GM21825 (cell line): ENCODE data around the gene PDHA1.

ENCODE experiments used
- ATAC-seq: cut with Tn5 transposase; IDR thresholded peaks from one replicate; pipeline ENCODE4 v1.9.1; 2021; ENCODE audit warnings: mild to moderate bottlenecking, moderate library complexity; ENCODE audit not compliant: unreplicated experiment

The PDHA1 gene

DNA sequence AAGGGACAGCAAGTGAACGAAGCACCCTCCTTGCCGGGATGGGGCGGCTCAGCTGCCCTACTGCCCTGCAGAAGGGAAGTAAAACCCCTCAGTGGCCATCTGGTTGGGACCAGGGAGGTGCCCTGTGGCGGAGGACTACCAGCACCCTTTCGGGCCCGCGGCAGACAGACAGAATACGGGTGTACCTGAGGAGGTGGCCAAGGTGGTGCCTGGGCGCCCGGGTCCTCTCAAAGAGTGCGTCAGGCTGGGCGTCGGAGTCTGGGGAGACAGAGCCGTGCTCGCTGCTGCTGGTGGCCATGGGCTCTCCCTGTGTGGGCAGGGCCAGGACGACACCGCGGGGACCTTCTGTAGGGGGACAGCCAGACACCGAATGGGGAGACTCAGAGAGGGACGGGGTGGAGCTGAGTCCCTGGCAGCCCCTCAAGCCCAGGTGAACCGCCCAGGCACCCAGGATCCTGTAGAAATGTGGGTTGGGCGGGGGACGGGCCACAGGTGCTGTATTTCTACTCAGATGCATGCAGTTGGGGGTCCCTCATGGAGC lies 29.7 kb downstream of the PDHA1 start:
- ATAC-seq: no peak

- ATAC-seq: no peak
Measured at GRCh38 chrX:19375546-19375945, 31.8 kb downstream of the PDHA1 start.

DNA sequence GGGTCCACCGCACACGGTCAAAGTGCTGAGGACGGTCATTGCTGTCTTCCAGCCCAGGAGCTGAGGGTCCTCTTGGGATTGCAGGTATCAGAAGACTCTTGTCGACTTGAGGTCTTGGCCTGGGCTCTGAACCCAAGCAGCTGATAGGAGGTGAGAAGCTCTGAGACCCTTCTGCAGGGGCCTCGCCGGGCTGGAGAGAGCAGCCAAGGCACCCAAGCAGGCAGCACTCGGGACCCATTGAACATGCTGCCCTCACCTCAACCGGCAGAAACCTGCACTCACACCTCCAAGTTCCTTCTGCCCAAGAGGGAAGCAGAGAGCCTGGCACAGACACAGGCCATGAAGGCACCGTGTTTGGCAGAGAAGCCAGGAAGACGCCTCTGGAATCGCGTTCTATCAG lies 34.1 kb downstream of the PDHA1 start:
- ATAC-seq: no peak

DNA sequence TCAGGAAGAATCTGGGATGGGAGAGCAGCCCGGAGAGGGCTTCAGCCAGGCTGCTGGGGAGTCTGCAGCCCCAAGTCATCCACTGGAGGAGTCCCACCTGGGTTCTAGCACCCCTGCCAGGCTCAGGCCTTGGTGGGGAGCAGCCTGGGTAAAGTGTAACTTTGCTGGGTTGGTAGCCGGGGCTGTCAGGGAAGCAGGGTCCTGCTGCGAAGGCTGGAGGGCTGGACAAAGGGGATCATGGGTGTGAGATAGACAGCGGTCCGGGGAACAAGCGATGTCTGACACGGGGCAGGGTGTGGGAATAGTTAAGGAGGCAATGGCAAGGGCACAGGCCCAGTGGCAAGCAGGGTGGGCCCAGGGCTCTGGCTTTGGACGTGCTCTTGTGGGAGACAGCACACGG lies 37.6 kb downstream of the PDHA1 start:
- ATAC-seq: no peak

GRCh38 chrX:19382555-19383145 lies 38.9 kb downstream of the PDHA1 start:
- no peak for ATAC-seq

- no peak for ATAC-seq
Measured at GRCh38 chrX:19386679-19387078, 43.0 kb downstream of the PDHA1 start.

DNA sequence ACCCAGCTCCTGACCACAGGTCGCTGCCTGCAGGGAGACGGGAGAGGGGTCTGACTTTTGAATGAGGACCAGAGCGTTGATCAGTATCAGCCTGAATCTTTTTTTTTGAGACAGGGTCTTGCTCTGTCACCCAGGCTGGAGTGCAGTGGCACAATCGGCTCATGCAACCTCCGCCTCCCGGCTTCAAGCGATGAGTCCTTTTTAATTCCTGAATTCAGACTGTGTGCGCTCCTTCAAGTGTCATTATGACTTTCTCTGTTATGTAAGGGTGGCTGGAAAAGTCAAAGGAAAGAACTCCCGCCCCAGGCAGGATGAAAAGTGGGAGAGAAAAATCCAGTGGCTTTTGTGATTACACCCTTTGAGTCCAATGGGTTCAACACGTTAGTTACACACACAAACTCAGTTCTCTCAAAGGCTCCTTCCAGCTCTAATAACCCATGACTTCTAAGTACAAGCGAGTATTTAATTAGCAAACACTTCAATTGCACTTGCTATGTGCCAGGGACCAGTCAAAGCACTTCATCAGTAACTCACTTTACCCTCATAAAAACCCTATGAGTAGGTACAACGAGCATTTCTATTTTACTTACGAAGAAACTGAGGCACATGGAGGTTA lies 44.4 kb downstream of the PDHA1 start:
- ATAC-seq: no peak

DNA sequence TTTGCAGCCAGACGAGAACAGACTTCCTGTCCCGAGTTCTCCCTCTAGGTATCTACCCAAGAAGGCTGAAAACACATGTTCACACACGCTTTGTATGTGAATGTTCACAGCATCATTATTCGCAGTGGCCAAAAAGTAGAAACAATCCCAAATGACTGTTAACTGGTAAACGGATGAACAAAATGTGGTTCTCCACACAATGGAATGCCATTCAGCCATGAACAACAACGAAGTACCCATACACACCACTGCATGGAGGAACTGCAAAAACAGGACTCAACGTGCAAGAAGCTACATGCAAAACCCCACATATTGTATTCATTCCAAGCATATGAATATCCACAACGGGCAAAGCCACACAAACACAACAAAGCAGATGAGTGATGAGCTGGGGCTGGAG lies 45.0 kb downstream of the PDHA1 start:
- no peak for ATAC-seq

DNA sequence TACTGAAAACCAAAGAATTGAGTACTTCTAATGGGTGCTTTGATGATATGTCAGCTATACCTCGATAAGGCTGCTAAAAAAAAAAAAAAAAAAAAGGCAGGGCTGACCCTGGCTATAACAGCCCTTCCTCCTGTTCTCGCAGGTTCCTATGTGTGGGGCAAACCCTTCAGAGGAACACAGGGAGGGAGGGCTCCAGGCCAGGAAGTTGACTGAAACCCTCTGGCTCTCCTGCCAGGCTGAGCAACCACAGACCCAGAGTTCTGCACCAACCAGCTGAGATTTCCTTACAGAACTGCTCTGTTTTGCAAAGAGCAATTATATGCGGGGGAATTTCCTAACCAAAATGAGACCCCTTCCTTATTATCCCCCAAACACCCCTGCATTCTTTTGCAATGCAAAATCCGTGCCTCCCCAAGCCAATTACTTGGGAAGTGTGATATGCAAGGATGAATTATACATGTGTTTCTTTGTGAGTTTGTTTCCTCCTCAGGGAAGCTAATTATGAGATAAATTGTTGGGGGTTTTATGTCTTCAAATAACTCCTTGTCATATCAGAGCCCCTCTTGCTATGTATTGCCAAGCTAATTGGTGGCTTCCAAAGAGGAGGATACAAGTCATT lies 45.6 kb downstream of the PDHA1 start:
- no peak for ATAC-seq

- ATAC-seq: no peak
Measured at GRCh38 chrX:19392078-19392477, 48.4 kb downstream of the PDHA1 start.

DNA sequence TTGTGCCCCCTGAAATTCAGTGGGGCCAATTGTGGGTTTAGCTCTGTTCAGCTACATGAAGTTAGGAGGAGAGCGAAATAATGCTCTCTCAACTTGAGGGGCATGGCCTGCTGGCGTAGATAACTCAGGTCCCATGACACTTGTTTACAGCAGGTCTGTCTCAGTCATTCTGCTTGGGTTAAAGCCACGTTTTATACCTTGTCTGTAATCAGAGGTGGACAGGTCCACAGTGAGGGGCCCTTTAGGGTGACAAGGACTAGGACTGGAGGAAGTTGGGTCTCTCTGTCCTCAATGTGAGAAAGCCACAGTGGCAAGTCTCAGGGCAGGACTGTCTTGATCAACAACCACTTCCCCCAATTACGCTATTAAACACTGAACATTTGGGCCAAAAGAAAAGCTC lies 49.0 kb downstream of the PDHA1 start:
- ATAC-seq: no peak

DNA sequence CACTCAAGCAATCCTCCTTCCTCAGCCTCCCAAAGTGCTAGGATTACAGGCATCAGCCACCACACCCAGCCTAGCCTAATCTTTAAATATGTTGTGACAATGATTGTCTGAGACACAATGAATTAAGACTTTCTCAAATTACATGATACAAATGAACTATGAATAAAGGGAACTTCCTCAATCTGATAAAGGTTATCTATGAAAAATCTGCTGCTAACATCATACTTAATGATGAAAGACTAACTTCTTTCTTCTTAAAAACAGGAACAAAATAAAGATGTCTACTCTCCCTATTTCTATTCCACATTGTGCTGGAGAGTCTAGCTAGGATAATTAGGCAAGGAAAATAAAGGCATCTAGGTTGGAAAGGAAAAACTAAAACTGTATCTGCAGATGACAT lies 60.0 kb downstream of the PDHA1 start:
- ATAC-seq: no peak

- no peak for ATAC-seq
Measured at GRCh38 chrX:19410259-19410658, 66.5 kb downstream of the PDHA1 start.
